ENCODE data around the gene AGK.

Gene AGK

GRCh38 chr7:141551094-141551781 is at the start of gene AGK:
AGK (plus strand) TSS chr7:141551410; CDS start chr7:141555467, 4,057 bp downstream.
- peak; percentile 65 to 66 for DNase-seq (ENCODE audit: low spot score in 2 of 2)
- Mint-ChIP-seq H3K4me1 (peaks cover 35% of the 10 kb centered on the region), H3K4me3 (peak within 1 kb of the TSS; percentile 82), H3K9me3 (no peaks in the 10 kb centered on the region), H3K27ac (ENCODE audit: low read depth) (peak within 1 kb of the TSS; percentile 91), H3K36me3 (ENCODE audit: insufficient read depth) (peaks cover 14% of the 10 kb centered on the region), H3K27me3 (no peaks in the 10 kb centered on the region)
- peak; percentile 96 for ATAC-seq (replicated peaks; ENCODE audit: extremely low read depth, poor library complexity, severe bottlenecking)

DNA sequence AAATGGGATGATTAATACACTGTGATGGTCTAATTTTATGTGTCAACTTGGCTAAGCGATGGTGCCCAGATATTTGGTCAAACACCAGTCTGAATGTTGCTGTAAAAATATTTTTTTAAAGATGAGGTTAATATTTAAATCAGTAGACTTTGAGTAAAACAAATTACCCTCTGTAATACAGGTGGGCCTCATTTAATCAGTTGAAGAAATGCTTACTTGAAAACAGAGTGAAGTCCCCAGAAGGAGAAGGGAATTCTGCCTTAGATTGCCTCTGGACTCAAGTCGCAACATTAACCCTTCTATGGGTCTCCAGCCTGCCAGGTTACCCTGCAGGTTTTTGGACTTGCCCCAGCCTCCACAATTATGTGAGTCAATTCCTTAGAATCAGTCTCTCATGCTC is 49.8 kb upstream of the AGK start:
- no peaks in the 10 kb centered on the region for H3K4me1 Mint-ChIP-seq
- ATAC-seq (replicated peaks; ENCODE audit: extremely low read depth, poor library complexity, severe bottlenecking), result no peak
- H3K36me3 Mint-ChIP-seq (ENCODE audit: insufficient read depth), result no peaks in the 10 kb centered on the region
- no peak for DNase-seq (ENCODE audit: low spot score in 2 of 2)
- no peaks in the 10 kb centered on the region for H3K9me3 Mint-ChIP-seq
- no peak overlapping the region for H3K4me3 Mint-ChIP-seq
- no peak overlapping the region for H3K27ac Mint-ChIP-seq (ENCODE audit: low read depth)
- peaks cover 51% of the 10 kb centered on the region for H3K27me3 Mint-ChIP-seq

GRCh38 chr7:141511316-141511675 is 39.9 kb upstream of the AGK start:
- peaks cover 72% of the 10 kb centered on the region for H3K27me3 Mint-ChIP-seq
- peak overlapping the region; percentile 32 for H3K4me3 Mint-ChIP-seq

GRCh38 chr7:141511676-141512396 is 39.4 kb upstream of the AGK start:
- Mint-ChIP-seq H3K4me1 (peaks cover 7% of the 10 kb centered on the region), H3K9me3 (peaks cover 5% of the 10 kb centered on the region), H3K27me3 (peaks cover 77% of the 10 kb centered on the region)

More at GRCh38 chr7:141511316-141511675, 39.9 kb upstream of the AGK start:
- Mint-ChIP-seq H3K4me1 (peaks cover 7% of the 10 kb centered on the region), H3K36me3 (ENCODE audit: insufficient read depth) (peaks cover 3% of the 10 kb centered on the region), H3K27ac (ENCODE audit: low read depth) (no peak overlapping the region), H3K9me3 (peaks cover 5% of the 10 kb centered on the region)
- ATAC-seq (replicated peaks; ENCODE audit: extremely low read depth, poor library complexity, severe bottlenecking) (no peak), DNase-seq (ENCODE audit: low spot score in 2 of 2) (no peak)

DNA sequence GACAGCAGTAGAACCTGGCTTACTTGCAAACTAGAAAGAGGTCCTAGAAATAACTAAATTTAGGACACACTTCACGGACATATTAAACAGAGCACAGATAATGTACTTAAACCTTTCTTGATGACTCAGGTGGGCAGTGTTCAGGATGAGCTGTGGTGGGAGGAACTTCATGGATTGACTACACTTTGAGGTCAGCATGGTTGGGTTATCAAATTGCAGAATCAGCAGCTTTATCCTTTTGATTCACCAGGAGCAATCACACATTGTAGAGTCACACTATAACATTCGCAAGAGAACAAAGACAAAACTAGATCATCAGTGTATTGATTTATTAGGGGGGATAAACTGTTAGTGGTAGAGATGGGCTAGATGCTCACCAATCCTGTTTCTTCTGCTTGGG is 38.6 kb upstream of the AGK start:
- no peak for ATAC-seq (replicated peaks; ENCODE audit: extremely low read depth, poor library complexity, severe bottlenecking)
- Mint-ChIP-seq H3K36me3 (ENCODE audit: insufficient read depth) (peaks cover 3% of the 10 kb centered on the region), H3K27ac (ENCODE audit: low read depth) (no peak overlapping the region), H3K4me3 (peak overlapping the region; percentile 32), H3K9me3 (peaks cover 5% of the 10 kb centered on the region), H3K27me3 (peaks cover 85% of the 10 kb centered on the region), H3K4me1 (peaks cover 7% of the 10 kb centered on the region)
- DNase-seq (ENCODE audit: low spot score in 2 of 2), result no peak

More at GRCh38 chr7:141511676-141512396, 39.4 kb upstream of the AGK start:
- H3K4me3 Mint-ChIP-seq, result peak overlapping the region; percentile 32
- ATAC-seq (replicated peaks; ENCODE audit: extremely low read depth, poor library complexity, severe bottlenecking) (no peak), DNase-seq (ENCODE audit: low spot score in 2 of 2) (no peak)
- H3K27ac Mint-ChIP-seq (ENCODE audit: low read depth), result no peak overlapping the region
- peaks cover 3% of the 10 kb centered on the region for H3K36me3 Mint-ChIP-seq (ENCODE audit: insufficient read depth)

GRCh38 chr7:141513720-141514119 is 37.5 kb upstream of the AGK start:
- ATAC-seq (replicated peaks; ENCODE audit: extremely low read depth, poor library complexity, severe bottlenecking), result no peak
- H3K9me3 Mint-ChIP-seq, result peaks cover 5% of the 10 kb centered on the region
- no peak overlapping the region for H3K27ac Mint-ChIP-seq (ENCODE audit: low read depth)
- peaks cover 81% of the 10 kb centered on the region for H3K27me3 Mint-ChIP-seq
- H3K4me1 Mint-ChIP-seq, result peaks cover 7% of the 10 kb centered on the region
- H3K36me3 Mint-ChIP-seq (ENCODE audit: insufficient read depth), result peaks cover 3% of the 10 kb centered on the region
- DNase-seq (ENCODE audit: low spot score in 2 of 2), result no peak
- H3K4me3 Mint-ChIP-seq, result no peak overlapping the region

- Mint-ChIP-seq H3K36me3 (ENCODE audit: insufficient read depth) (peaks cover 3% of the 10 kb centered on the region), H3K27ac (ENCODE audit: low read depth) (no peak overlapping the region)
These were observed 35.3 kb upstream of the AGK start for GRCh38 chr7:141515941-141516340.

DNA sequence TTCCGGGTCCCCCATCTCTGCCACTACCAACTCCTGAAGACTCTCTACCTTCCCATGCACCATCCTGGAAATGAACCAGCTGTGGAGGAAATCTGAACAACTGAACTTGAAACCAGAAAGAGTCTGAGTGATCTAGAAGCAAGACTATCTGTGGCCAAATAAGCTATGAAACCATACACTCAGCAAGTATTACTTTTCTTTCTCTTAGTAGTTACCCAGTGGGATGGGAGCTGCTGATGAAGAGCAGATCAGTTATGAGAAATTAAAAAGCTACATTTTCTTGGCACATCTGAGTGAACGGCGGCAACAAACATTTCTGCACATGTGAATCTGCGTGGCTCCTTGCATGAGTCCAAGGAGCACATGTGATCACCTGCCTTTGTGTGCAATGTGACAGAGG is 31.6 kb upstream of the AGK start:
- ATAC-seq (replicated peaks; ENCODE audit: extremely low read depth, poor library complexity, severe bottlenecking) (no peak), DNase-seq (ENCODE audit: low spot score in 2 of 2) (no peak)
- Mint-ChIP-seq H3K27ac (ENCODE audit: low read depth) (no peak overlapping the region), H3K9me3 (no peaks in the 10 kb centered on the region), H3K27me3 (peaks cover 38% of the 10 kb centered on the region), H3K4me3 (no peak overlapping the region), H3K36me3 (ENCODE audit: insufficient read depth) (peaks cover 3% of the 10 kb centered on the region), H3K4me1 (no peaks in the 10 kb centered on the region)

More at GRCh38 chr7:141515941-141516340, 35.3 kb upstream of the AGK start:
- ATAC-seq (replicated peaks; ENCODE audit: extremely low read depth, poor library complexity, severe bottlenecking) (no peak), DNase-seq (ENCODE audit: low spot score in 2 of 2) (no peak)
- H3K27me3 Mint-ChIP-seq, result peaks cover 67% of the 10 kb centered on the region
- H3K9me3 Mint-ChIP-seq, result peaks cover 5% of the 10 kb centered on the region
- H3K4me1 Mint-ChIP-seq, result peaks cover 7% of the 10 kb centered on the region
- no peak overlapping the region for H3K4me3 Mint-ChIP-seq

DNA sequence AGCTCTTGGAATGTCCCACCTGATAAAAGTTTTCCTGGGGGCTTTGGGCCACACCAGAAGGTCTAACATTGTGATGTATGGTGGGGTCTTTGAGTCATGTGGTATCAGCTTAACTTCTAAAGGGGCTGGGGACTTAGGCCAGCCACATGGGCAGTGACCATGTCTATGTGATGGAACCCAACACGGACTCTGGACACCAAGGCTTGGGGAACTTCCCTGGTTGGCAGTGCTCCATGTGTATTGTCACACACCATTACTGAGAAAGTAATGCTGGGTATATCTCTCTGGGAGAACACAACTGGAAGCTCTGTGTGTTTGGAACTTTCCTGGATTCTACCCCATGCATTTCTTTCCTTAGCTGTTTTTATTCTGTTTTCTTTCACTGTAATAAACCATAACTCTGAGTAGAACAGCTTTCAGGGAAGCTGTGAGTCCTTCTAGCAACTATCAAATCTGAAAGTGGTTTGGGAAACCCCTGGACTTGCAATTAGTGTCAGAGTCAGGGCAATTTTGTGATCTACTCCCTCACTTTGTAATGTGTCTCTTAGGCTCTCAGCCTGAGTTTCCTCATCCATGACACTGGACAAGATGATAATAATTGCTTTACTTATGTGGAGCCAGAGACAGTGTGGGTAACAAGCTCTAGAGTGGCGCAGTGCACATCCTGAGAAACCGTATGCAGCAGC is 28.4 kb upstream of the AGK start:
- Mint-ChIP-seq H3K36me3 (ENCODE audit: insufficient read depth) (peaks cover 1% of the 10 kb centered on the region), H3K4me1 (no peaks in the 10 kb centered on the region), H3K9me3 (no peaks in the 10 kb centered on the region), H3K27ac (ENCODE audit: low read depth) (no peak overlapping the region), H3K27me3 (peaks cover 25% of the 10 kb centered on the region), H3K4me3 (no peak overlapping the region)
- ATAC-seq (replicated peaks; ENCODE audit: extremely low read depth, poor library complexity, severe bottlenecking) (no peak), DNase-seq (ENCODE audit: low spot score in 2 of 2) (no peak)

DNA sequence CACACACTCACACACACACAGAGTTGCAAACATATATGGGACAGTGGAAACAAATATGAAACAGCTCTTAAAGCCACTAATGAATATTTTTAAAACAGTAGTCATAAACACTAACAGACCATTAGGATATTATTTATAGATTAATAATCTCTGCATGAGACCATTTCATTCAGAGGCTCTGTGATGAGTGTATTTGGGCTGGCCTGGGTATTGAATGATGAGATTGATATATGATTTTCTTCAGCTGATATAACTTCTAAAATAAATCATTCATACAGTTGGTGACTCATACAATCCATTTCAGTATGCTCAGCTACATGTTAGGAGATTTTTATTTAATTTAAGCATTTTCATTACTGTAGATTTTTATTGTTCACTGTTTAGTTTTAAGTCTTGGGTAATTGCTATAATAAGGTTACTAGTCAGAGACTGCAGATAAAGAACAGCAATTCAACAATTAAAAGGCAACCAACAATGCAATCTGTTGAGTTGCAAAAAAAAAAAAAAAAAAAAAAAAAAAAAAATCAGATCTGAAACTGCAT is 25.2 kb upstream of the AGK start:
- no peaks in the 10 kb centered on the region for H3K9me3 Mint-ChIP-seq
- H3K27ac Mint-ChIP-seq (ENCODE audit: low read depth), result no peak overlapping the region
- no peak for DNase-seq (ENCODE audit: low spot score in 2 of 2)
- no peak for ATAC-seq (replicated peaks; ENCODE audit: extremely low read depth, poor library complexity, severe bottlenecking)
- H3K27me3 Mint-ChIP-seq, result peaks cover 29% of the 10 kb centered on the region
- peaks cover 1% of the 10 kb centered on the region for H3K36me3 Mint-ChIP-seq (ENCODE audit: insufficient read depth)
- H3K4me1 Mint-ChIP-seq, result no peaks in the 10 kb centered on the region
- no peak overlapping the region for H3K4me3 Mint-ChIP-seq

DNA sequence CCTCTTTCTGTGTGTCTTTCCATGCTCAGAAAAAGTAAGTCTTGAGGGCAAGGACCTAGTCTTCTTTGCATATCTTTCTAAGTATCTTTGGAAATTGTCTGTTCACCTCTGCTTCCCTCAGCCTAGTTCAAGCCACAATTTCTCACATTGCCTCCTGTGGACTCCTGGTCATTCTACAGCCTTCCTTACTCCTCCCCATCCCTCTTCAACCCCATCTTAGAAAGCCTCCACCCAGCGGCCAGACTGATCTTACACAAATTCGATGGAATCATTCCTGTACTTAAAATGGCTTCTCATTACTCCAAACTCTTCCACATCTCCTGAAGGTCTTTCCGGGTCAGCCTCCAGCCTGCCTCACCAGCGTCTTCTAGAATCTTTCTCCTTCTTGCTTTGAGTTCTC is 24.1 kb upstream of the AGK start:
- peaks cover 29% of the 10 kb centered on the region for H3K27me3 Mint-ChIP-seq
- H3K9me3 Mint-ChIP-seq, result no peaks in the 10 kb centered on the region
- H3K4me3 Mint-ChIP-seq, result no peak overlapping the region
- no peak for ATAC-seq (replicated peaks; ENCODE audit: extremely low read depth, poor library complexity, severe bottlenecking)
- H3K4me1 Mint-ChIP-seq, result no peaks in the 10 kb centered on the region
- peaks cover 1% of the 10 kb centered on the region for H3K36me3 Mint-ChIP-seq (ENCODE audit: insufficient read depth)
- no peak for DNase-seq (ENCODE audit: low spot score in 2 of 2)
- no peak overlapping the region for H3K27ac Mint-ChIP-seq (ENCODE audit: low read depth)

GRCh38 chr7:141528399-141528798 is 22.8 kb upstream of the AGK start:
- DNase-seq (ENCODE audit: low spot score in 2 of 2) (no peak), ATAC-seq (replicated peaks; ENCODE audit: extremely low read depth, poor library complexity, severe bottlenecking) (no peak)
- H3K4me1 Mint-ChIP-seq, result no peaks in the 10 kb centered on the region
- H3K9me3 Mint-ChIP-seq, result no peaks in the 10 kb centered on the region
- no peak overlapping the region for H3K27ac Mint-ChIP-seq (ENCODE audit: low read depth)
- H3K27me3 Mint-ChIP-seq, result peaks cover 29% of the 10 kb centered on the region
- no peak overlapping the region for H3K4me3 Mint-ChIP-seq
- peaks cover 1% of the 10 kb centered on the region for H3K36me3 Mint-ChIP-seq (ENCODE audit: insufficient read depth)
